ENCODE data around the gene LUC7L. TPM values are rescaled to one million over a fixed set of nuclear protein-coding genes. Genes with fewer than 3 reads are reported as not detected.
"Not testable (repeated sequence)": the region's sequence is repeated elsewhere in the genome, so short reads cannot be mapped to it uniquely, and the experiment has no call there.

The LUC7L gene
- total RNA-seq, 6 experiments from 2014 or later = 18.9 to 30.2 (median 20.4) TPM

- Histone ChIP-seq H3K9me3 (no peaks in the 10 kb centered on the region), H3K4me3 (no peak overlapping the region), H3K27ac (no peak overlapping the region), H3K4me1 (peaks cover 0 to 5% (median 0%) of the 10 kb centered on the region in 4 donors), H3K27me3 (peaks cover 0 to 4% of the 10 kb centered on the region in 2 donors), H3K36me3 (no peaks in the 10 kb centered on the region)
- intact Hi-C loops (cut with DNase I) = no loop called here
- DNase-seq = no peak
- ATAC-seq = no peak
- TF ChIP-seq POLR2A (IDR thresholded peaks at IDR 0.05) (no peak), CTCF (IDR thresholded peaks at IDR 0.05) (no peak)
- no CpG with 5 or more reads among the region's 34 CpGs for WGBS (ENCODE audit: insufficient coverage, low coverage, low lambda C conversion rate, missing lambda C conversion rate)
These were observed 41.4 kb upstream of the LUC7L start for GRCh38 chr16:270381-271255.

- 40% methylated on average over 3 of the region's 24 CpGs for WGBS (ENCODE audit: insufficient coverage, low coverage, low lambda C conversion rate, missing lambda C conversion rate)
- H3K4me3 ChIP-seq = no peak overlapping the region
- intact Hi-C loops (cut with DNase I) = no loop called here
- H3K27me3 ChIP-seq = peaks cover 0 to under 1% of the 10 kb centered on the region in 2 donors
- H3K36me3 ChIP-seq = no peaks in the 10 kb centered on the region
- DNase-seq (no peak), ATAC-seq (no peak)
- H3K9me3 ChIP-seq = no peaks in the 10 kb centered on the region
- no peaks in the 10 kb centered on the region for H3K4me1 ChIP-seq
- no peak overlapping the region for H3K27ac ChIP-seq
- TF ChIP-seq CTCF (IDR thresholded peaks at IDR 0.05) (no peak), POLR2A (IDR thresholded peaks at IDR 0.05) (no peak)
These were observed 40.0 kb upstream of the LUC7L start for GRCh38 chr16:269061-269796.

GRCh38 chr16:268141-269053 lies 39.1 kb upstream of the LUC7L start:
- Histone ChIP-seq H3K4me3 (no peak overlapping the region), H3K36me3 (peaks cover 0 to 4% (median under 1%) of the 10 kb centered on the region in 4 donors), H3K4me1 (no peaks in the 10 kb centered on the region), H3K27ac (no peak overlapping the region), H3K9me3 (no peaks in the 10 kb centered on the region), H3K27me3 (no peaks in the 10 kb centered on the region)
- 56% methylated on average over 9 of the region's 40 CpGs for WGBS (ENCODE audit: insufficient coverage, low coverage, low lambda C conversion rate, missing lambda C conversion rate)
- no peak for ATAC-seq
- TF ChIP-seq CTCF (IDR thresholded peaks at IDR 0.05) = no peak
- TF ChIP-seq POLR2A (IDR thresholded peaks at IDR 0.05) = no peak
- DNase-seq = no peak
- intact Hi-C loops (cut with DNase I) = no loop called here

GRCh38 chr16:267562-267961 lies 38.3 kb upstream of the LUC7L start:
- intact Hi-C loops (cut with DNase I); ATAC-seq; H3K4me3 ChIP-seq: not testable (repeated sequence)

More at GRCh38 chr16:267562-267961, 38.3 kb upstream of the LUC7L start:
- DNase-seq, H3K36me3 ChIP-seq, H3K9me3 ChIP-seq, H3K27me3 ChIP-seq, H3K4me1 ChIP-seq, H3K27ac ChIP-seq: not testable (repeated sequence)
- WGBS (ENCODE audit: insufficient coverage, low coverage, low lambda C conversion rate, missing lambda C conversion rate) = 77% methylated on average over 12 of the region's 17 CpGs
